ENCODE results near the gene SYTL3. TPM values are rescaled to one million over a fixed set of nuclear protein-coding genes. Genes with fewer than 3 reads are reported as not detected.

The SYTL3 gene
- total RNA-seq, 2 donors from 2014 or later: 1.3 to 1.8 TPM

- ATAC-seq: no peak
- Histone ChIP-seq H3K27ac (no peak overlapping the region), H3K4me1 (peaks cover 13% of the 10 kb centered on the region), H3K36me3 (replicated peaks in 1 of 2; ENCODE audit: insufficient read depth in 1 of 2, low read depth in 2 of 2) (no peaks in the 10 kb centered on the region), H3K4me3 (no peak overlapping the region), H3K27me3 (no peaks in the 10 kb centered on the region), H3K9me3 (no peaks in the 10 kb centered on the region)
- intact Hi-C loops (cut with DNase I): no loop called here
- no peak for DNase-seq
- 91 to 92% methylated on average over 12 to 17 of the region's 18 CpGs for WGBS, 2 donors
- TF ChIP-seq POLR2A (IDR thresholded peaks at IDR 0.05): no peak
- TF ChIP-seq, protein P1, sequence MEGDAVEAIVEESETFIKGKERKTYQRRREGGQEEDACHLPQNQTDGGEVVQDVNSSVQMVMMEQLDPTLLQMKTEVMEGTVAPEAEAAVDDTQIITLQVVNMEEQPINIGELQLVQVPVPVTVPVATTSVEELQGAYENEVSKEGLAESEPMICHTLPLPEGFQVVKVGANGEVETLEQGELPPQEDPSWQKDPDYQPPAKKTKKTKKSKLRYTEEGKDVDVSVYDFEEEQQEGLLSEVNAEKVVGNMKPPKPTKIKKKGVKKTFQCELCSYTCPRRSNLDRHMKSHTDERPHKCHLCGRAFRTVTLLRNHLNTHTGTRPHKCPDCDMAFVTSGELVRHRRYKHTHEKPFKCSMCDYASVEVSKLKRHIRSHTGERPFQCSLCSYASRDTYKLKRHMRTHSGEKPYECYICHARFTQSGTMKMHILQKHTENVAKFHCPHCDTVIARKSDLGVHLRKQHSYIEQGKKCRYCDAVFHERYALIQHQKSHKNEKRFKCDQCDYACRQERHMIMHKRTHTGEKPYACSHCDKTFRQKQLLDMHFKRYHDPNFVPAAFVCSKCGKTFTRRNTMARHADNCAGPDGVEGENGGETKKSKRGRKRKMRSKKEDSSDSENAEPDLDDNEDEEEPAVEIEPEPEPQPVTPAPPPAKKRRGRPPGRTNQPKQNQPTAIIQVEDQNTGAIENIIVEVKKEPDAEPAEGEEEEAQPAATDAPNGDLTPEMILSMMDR (IDR thresholded peaks at IDR 0.05): no peak
Observed at GRCh38 chr6:158758941-158759479, 109.2 kb downstream of the SYTL3 start.

- Histone ChIP-seq H3K4me1 (peaks cover 16% of the 10 kb centered on the region), H3K27me3 (no peaks in the 10 kb centered on the region), H3K4me3 (no peak overlapping the region), H3K36me3 (replicated peaks in 1 of 2; ENCODE audit: insufficient read depth in 1 of 2, low read depth in 2 of 2) (peaks cover 0 to 2% of the 10 kb centered on the region in 2 donors), H3K27ac (no peak overlapping the region), H3K9me3 (no peaks in the 10 kb centered on the region)
- intact Hi-C loops (cut with DNase I): no loop called here
- DNase-seq: no peak
- TF ChIP-seq POLR2A (IDR thresholded peaks at IDR 0.05): no peak
- TF ChIP-seq, protein P1 (IDR thresholded peaks at IDR 0.05): no peak
- 84 to 88% methylated on average over 5 to 7 of the region's 7 CpGs for WGBS, 2 donors
- ATAC-seq: no peak
Observed at GRCh38 chr6:158759966-158760617, 110.2 kb downstream of the SYTL3 start.

- intact Hi-C loops (cut with DNase I): no loop called here
- DNase-seq (no peak), ATAC-seq (no peak)
- no peak overlapping the region for H3K27ac ChIP-seq
- WGBS, 2 donors: 79 to 87% methylated on average over 16 to 17 of the region's 17 CpGs
- peaks cover 16% of the 10 kb centered on the region for H3K4me1 ChIP-seq
- H3K9me3 ChIP-seq: no peaks in the 10 kb centered on the region
- H3K36me3 ChIP-seq (replicated peaks in 1 of 2; ENCODE audit: insufficient read depth in 1 of 2, low read depth in 2 of 2): peaks cover 0 to 8% of the 10 kb centered on the region in 2 donors
- no peaks in the 10 kb centered on the region for H3K27me3 ChIP-seq
- no peak for TF ChIP-seq POLR2A (IDR thresholded peaks at IDR 0.05)
- TF ChIP-seq, protein P1 (IDR thresholded peaks at IDR 0.05): no peak
- no peak overlapping the region for H3K4me3 ChIP-seq
Observed at GRCh38 chr6:158760618-158761250, 110.9 kb downstream of the SYTL3 start.

DNA sequence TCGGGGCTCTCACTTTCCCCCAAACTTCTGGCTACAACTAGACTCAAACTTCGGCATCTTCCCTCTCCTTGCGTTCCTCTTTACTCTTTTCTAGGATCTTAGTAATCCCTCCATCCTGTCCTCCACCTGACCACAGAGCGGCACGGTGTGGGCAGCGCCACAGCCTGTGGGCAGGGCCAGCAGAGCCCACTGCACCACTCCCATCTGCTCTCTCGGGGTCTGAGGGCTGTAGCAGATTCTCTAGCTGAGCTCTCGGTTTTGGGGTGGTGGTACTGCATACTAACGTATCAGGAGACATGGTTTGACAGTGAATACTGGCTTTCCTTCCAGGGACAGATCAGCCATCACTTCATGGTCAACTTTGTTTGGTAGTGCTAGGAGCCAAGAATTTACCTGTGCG is 111.9 kb downstream of the SYTL3 start:
- no peak overlapping the region for H3K27ac ChIP-seq
- peaks cover 6 to 12% of the 10 kb centered on the region in 2 donors for H3K36me3 ChIP-seq (replicated peaks in 1 of 2; ENCODE audit: insufficient read depth in 1 of 2, low read depth in 2 of 2)
- DNase-seq (no peak), ATAC-seq (no peak)
- no peaks in the 10 kb centered on the region for H3K9me3 ChIP-seq
- peaks cover 16% of the 10 kb centered on the region for H3K4me1 ChIP-seq
- TF ChIP-seq, protein P1 (IDR thresholded peaks at IDR 0.05): no peak
- no peak for TF ChIP-seq POLR2A (IDR thresholded peaks at IDR 0.05)
- no peak overlapping the region for H3K4me3 ChIP-seq
- 86 to 89% methylated on average over 10 of the region's 10 CpGs for WGBS, 2 donors
- H3K27me3 ChIP-seq: no peaks in the 10 kb centered on the region
- intact Hi-C loops (cut with DNase I): no loop called here

Data from body of pancreas (tissue), 4 donors.